Trophoblast cell (in vitro differentiated cells and primary cell): Measurements from ENCODE around the gene LRRC7.

Source experiments
- DNase-seq, 2 donors: peaks; one replicate each; pipeline ENCODE4 v3.0.0-alpha.2; 2016
- H2AFZ ChIP-seq: 2 replicates; pipeline ENCODE4 v1.6.1; 2013; ENCODE audit warnings: low read length, moderate library complexity, mild to moderate bottlenecking; ENCODE audit not compliant: insufficient read depth, poor library complexity
- H2AK5ac ChIP-seq: 2 replicates; pipeline ENCODE4 v1.6.1; 2013; ENCODE audit warnings: mild to moderate bottlenecking, low read length
- H2BK120ac ChIP-seq: 2 replicates; pipeline ENCODE4 v1.6.1; 2013; ENCODE audit warnings: low read length, mild to moderate bottlenecking, moderate library complexity; ENCODE audit not compliant: insufficient read depth, poor library complexity
- H2BK12ac ChIP-seq: 2 replicates; pipeline ENCODE4 v1.6.1; 2013; ENCODE audit warnings: mild to moderate bottlenecking, low read length, moderate library complexity
- H2BK5ac ChIP-seq: 2 replicates; pipeline ENCODE4 v1.6.1; 2013; ENCODE audit warnings: low read length, low read depth, moderate library complexity, mild to moderate bottlenecking; ENCODE audit not compliant: poor library complexity
- H3K14ac ChIP-seq: 2 replicates; pipeline ENCODE4 v1.6.1; 2013; ENCODE audit warnings: mild to moderate bottlenecking, low read length
- H3K18ac ChIP-seq: 2 replicates; pipeline ENCODE4 v1.6.1; 2013; ENCODE audit warnings: mild to moderate bottlenecking, low read length
- H3K23ac ChIP-seq: 2 replicates; pipeline ENCODE4 v1.6.1; 2013; ENCODE audit warnings: low read length
- H3K27ac ChIP-seq: 2 replicates; pipeline ENCODE4 v1.5.1; 2013; ENCODE audit warnings: low read depth, mild to moderate bottlenecking, inconsistent platforms, low read length, moderate library complexity
- H3K27me3 ChIP-seq: 2 replicates; pipeline ENCODE4 v1.6.1; 2013; ENCODE audit warnings: inconsistent platforms, mild to moderate bottlenecking, low read length, moderate library complexity; ENCODE audit not compliant: insufficient read depth
- H3K36me3 ChIP-seq, 2 experiments: 1 replicate in 1 of 2; 2 replicates in 1 of 2; pipeline ENCODE4 v1.6.1; 2013; ENCODE audit warnings: low read length in 2 of 2, mild to moderate bottlenecking in 2 of 2, moderate library complexity in 1 of 2; ENCODE audit not compliant: insufficient read depth in 2 of 2, control insufficient read depth in 1 of 2
- H3K4ac ChIP-seq: 2 replicates; pipeline ENCODE4 v1.6.1; 2013; ENCODE audit warnings: low read depth, mild to moderate bottlenecking, low read length, moderate library complexity
- H3K4me1 ChIP-seq, 2 experiments: 1 replicate in 1 of 2; 2 replicates in 1 of 2; pipeline ENCODE4 v1.6.1; 2013; ENCODE audit warnings: low read length in 2 of 2, mild to moderate bottlenecking in 2 of 2, moderate library complexity in 1 of 2; ENCODE audit not compliant: insufficient read depth in 2 of 2, control insufficient read depth in 1 of 2
- H3K4me2 ChIP-seq: 2 replicates; pipeline ENCODE4 v1.6.1; 2013; ENCODE audit warnings: inconsistent platforms, mild to moderate bottlenecking, low read length, moderate library complexity
- H3K4me3 ChIP-seq: 2 replicates; pipeline ENCODE4 v1.5.1; 2013; ENCODE audit warnings: mild to moderate bottlenecking, low read depth, low read length, inconsistent platforms
- H3K79me1 ChIP-seq: one replicate; pipeline ENCODE4 v1.6.1; 2013; ENCODE audit warnings: low read length
- H3K79me2 ChIP-seq: 2 replicates; pipeline ENCODE4 v1.6.1; 2013; ENCODE audit warnings: low read length, mild to moderate bottlenecking; ENCODE audit not compliant: control insufficient read depth, insufficient read depth, poor library complexity
- H3K9ac ChIP-seq: 2 replicates; pipeline ENCODE4 v1.6.1; 2013; ENCODE audit warnings: mild to moderate bottlenecking, low read length
- H3K9me3 ChIP-seq: 2 replicates; pipeline ENCODE4 v1.6.1; 2013; ENCODE audit warnings: low read depth, mild to moderate bottlenecking, control low read depth, inconsistent platforms, low read length; ENCODE audit not compliant: insufficient read depth
- H4K12ac ChIP-seq: 2 replicates; pipeline ENCODE4 v1.6.1; 2013; ENCODE audit warnings: low read depth, mild to moderate bottlenecking, low read length, moderate library complexity
- H4K8ac ChIP-seq: 2 replicates; pipeline ENCODE4 v1.6.1; 2013; ENCODE audit warnings: low read depth, mild to moderate bottlenecking, low read length, moderate library complexity
- H4K91ac ChIP-seq: one replicate; pipeline ENCODE4 v1.6.1; 2013; ENCODE audit warnings: low read depth, mild to moderate bottlenecking, low read length, moderate library complexity
- WGBS: extraction: QIAGEN DNeasy Blood & Tissue Kit; methylation state at CpG from one replicate; pipeline ENCODE4 v1.1.7; 2013; ENCODE audit warnings: missing lambda C conversion rate; ENCODE audit not compliant: insufficient read length, insufficient coverage; ENCODE audit errors: extremely low coverage; 5-methylcytosine and 5-hydroxymethylcytosine counted together

LRRC7 gene

DNA sequence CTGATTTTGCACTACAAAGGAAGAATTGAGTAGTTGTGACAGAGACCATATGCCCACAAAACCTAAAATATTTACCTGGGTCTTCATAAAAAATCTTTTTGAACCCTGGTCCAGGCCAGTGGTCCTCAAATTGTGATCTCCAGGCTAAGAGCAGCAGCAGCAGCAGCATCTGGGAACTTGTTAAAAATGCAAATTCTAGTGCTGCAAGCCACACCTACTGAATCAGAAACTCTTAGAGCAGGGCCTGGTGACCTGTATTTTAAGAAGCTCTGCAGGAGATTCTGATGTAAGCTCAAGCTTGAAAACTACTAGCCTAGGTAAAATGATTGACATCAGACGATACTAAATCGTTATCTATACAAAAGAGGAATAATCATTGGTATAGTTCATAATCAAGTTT is 112.2 kb downstream of the LRRC7 start:
- no peak overlapping the region for H3K23ac ChIP-seq
- no peak overlapping the region for H2BK12ac ChIP-seq
- no peaks in the 10 kb centered on the region for H3K36me3 ChIP-seq
- H4K91ac ChIP-seq: no peak overlapping the region
- no peak overlapping the region for H2BK5ac ChIP-seq
- H2AK5ac ChIP-seq: no peak overlapping the region
- no peak overlapping the region for H3K4me2 ChIP-seq
- no peak overlapping the region for H2AFZ ChIP-seq
- H3K27me3 ChIP-seq: no peaks in the 10 kb centered on the region
- no peaks in the 10 kb centered on the region for H3K4me1 ChIP-seq
- H3K4me3 ChIP-seq: no peak overlapping the region
- no peak for DNase-seq
- no peak overlapping the region for H3K9ac ChIP-seq
- H3K79me1 ChIP-seq: no peaks in the 10 kb centered on the region
- no peak overlapping the region for H3K4ac ChIP-seq
- no peaks in the 10 kb centered on the region for H3K9me3 ChIP-seq
- H3K14ac ChIP-seq: no peak overlapping the region
- no peak overlapping the region for H4K8ac ChIP-seq
- no peak overlapping the region for H4K12ac ChIP-seq
- no peak overlapping the region for H2BK120ac ChIP-seq
- H3K79me2 ChIP-seq: no peaks in the 10 kb centered on the region
- WGBS: no CpG with 5 or more reads among the region's 2 CpGs
- H3K27ac ChIP-seq: no peak overlapping the region
- no peak overlapping the region for H3K18ac ChIP-seq

DNA sequence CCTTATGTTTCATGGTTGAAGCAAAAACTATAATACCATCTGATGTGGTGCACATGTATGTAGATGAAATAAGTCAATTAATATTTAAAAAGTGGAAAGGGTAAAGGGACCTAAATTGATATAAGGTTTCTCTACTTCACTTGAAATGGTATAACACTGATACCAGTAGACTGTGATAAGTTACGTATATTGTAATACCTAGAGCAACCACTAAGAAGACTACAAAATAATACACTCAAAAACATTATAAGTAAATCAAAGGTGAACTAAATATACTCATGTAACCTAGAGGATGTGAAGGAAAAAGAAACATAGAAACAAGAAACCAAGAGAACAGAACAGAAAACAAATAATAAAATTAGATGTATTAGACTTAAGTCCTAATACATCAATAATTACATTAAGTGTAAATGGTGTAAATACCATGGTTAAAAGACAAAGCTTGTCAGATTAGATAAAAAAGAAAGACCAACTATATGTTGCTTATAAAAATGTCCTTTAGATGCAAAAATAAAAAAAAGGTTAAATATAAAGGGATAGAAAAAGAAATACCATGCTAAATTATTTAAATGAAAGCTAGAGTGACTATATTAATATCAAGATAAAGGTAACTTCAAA is 118.8 kb downstream of the LRRC7 start:
- H3K4me3 ChIP-seq: no peak overlapping the region
- H3K23ac ChIP-seq: no peak overlapping the region
- H2BK12ac ChIP-seq: no peak overlapping the region
- H3K9ac ChIP-seq: no peak overlapping the region
- no peak overlapping the region for H3K27ac ChIP-seq
- H4K8ac ChIP-seq: no peak overlapping the region
- H3K9me3 ChIP-seq: no peaks in the 10 kb centered on the region
- H3K18ac ChIP-seq: no peak overlapping the region
- H2BK5ac ChIP-seq: no peak overlapping the region
- no peak overlapping the region for H3K14ac ChIP-seq
- no peaks in the 10 kb centered on the region for H3K79me1 ChIP-seq
- H4K12ac ChIP-seq: no peak overlapping the region
- whole genome bisulfite sequencing: no CpG with 5 or more reads among the region's 1 CpG
- no peak overlapping the region for H2AFZ ChIP-seq
- H3K27me3 ChIP-seq: no peaks in the 10 kb centered on the region
- no peak overlapping the region for H2AK5ac ChIP-seq
- H3K79me2 ChIP-seq: no peaks in the 10 kb centered on the region
- no peak overlapping the region for H3K4ac ChIP-seq
- no peaks in the 10 kb centered on the region for H3K36me3 ChIP-seq
- no peak overlapping the region for H4K91ac ChIP-seq
- no peak for DNase-seq
- no peak overlapping the region for H2BK120ac ChIP-seq
- H3K4me1 ChIP-seq: no peaks in the 10 kb centered on the region
- no peak overlapping the region for H3K4me2 ChIP-seq

DNA sequence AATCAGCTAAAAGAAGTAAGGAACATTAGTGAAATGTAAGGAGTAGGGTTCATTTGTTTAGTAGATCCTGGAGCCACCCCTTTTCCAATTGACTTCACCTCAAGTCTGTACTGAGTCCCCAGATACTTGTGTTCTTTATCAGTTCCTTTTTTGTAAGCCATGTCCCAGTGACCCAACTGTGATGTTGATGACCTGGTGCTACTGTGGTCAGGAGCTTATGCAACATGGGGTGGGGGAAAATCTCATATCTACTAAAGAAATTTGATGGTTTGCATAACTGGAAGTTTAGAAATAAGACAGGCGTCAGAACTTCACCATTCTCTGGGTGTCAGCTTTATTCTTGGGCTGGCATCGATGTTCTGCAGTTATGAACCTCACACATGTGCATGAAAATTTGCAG is 120.5 kb downstream of the LRRC7 start:
- no peak overlapping the region for H4K12ac ChIP-seq
- H3K27me3 ChIP-seq: no peaks in the 10 kb centered on the region
- no peak overlapping the region for H3K9ac ChIP-seq
- H3K14ac ChIP-seq: no peak overlapping the region
- no peaks in the 10 kb centered on the region for H3K36me3 ChIP-seq
- no CpG with 5 or more reads among the region's 2 CpGs for WGBS
- no peak overlapping the region for H3K4me2 ChIP-seq
- no peak overlapping the region for H2BK12ac ChIP-seq
- no peak overlapping the region for H2AFZ ChIP-seq
- no peak overlapping the region for H2BK120ac ChIP-seq
- no peak overlapping the region for H3K18ac ChIP-seq
- no peak overlapping the region for H4K8ac ChIP-seq
- no peak overlapping the region for H3K23ac ChIP-seq
- no peak overlapping the region for H4K91ac ChIP-seq
- H3K27ac ChIP-seq: no peak overlapping the region
- no peaks in the 10 kb centered on the region for H3K79me1 ChIP-seq
- H3K9me3 ChIP-seq: peaks cover 2% of the 10 kb centered on the region
- DNase-seq: no peak
- no peak overlapping the region for H2BK5ac ChIP-seq
- no peaks in the 10 kb centered on the region for H3K79me2 ChIP-seq
- H2AK5ac ChIP-seq: no peak overlapping the region
- H3K4me1 ChIP-seq: no peaks in the 10 kb centered on the region
- H3K4ac ChIP-seq: no peak overlapping the region
- H3K4me3 ChIP-seq: no peak overlapping the region

DNA sequence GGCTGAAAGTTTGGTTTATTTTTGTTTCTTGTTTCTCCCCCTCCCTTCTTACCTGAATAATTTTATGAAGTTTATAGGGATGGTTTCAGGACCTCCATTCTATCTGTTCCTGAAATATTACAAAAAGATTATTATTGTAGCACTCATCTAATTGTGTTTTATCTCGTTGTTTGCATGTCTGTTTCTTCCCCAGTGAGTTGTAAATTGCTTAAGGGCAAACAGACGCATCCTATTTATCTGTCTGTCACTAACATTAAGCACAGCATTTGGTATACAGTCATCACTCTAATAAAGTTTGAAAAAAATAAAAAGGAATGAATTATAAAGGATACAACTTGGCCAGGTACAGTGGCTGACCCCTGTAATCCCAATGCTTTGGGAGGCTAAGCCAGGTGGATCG is 123.5 kb downstream of the LRRC7 start:
- H4K8ac ChIP-seq: no peak overlapping the region
- H3K14ac ChIP-seq: no peak overlapping the region
- no peak overlapping the region for H4K91ac ChIP-seq
- no peak overlapping the region for H2BK12ac ChIP-seq
- H3K79me2 ChIP-seq: no peaks in the 10 kb centered on the region
- H2BK5ac ChIP-seq: no peak overlapping the region
- no peak overlapping the region for H3K4me3 ChIP-seq
- H4K12ac ChIP-seq: no peak overlapping the region
- H3K9ac ChIP-seq: no peak overlapping the region
- H3K9me3 ChIP-seq: peaks cover 2% of the 10 kb centered on the region
- no peak overlapping the region for H3K4me2 ChIP-seq
- H3K18ac ChIP-seq: no peak overlapping the region
- H3K4ac ChIP-seq: no peak overlapping the region
- WGBS: no CpG with 5 or more reads among the region's 3 CpGs
- no peak overlapping the region for H2BK120ac ChIP-seq
- no peak overlapping the region for H2AK5ac ChIP-seq
- no peaks in the 10 kb centered on the region for H3K79me1 ChIP-seq
- no peak overlapping the region for H3K27ac ChIP-seq
- DNase-seq: no peak
- H3K36me3 ChIP-seq: no peaks in the 10 kb centered on the region
- no peaks in the 10 kb centered on the region for H3K4me1 ChIP-seq
- H3K23ac ChIP-seq: no peak overlapping the region
- no peaks in the 10 kb centered on the region for H3K27me3 ChIP-seq
- H2AFZ ChIP-seq: no peak overlapping the region
